GM12801 (cell line): ENCODE results near the gene NEO1.

Source experiments
- CTCF ChIP-seq: IDR thresholded peaks from one replicate; pipeline ENCODE4 v1.5.1; 2011; ENCODE audit warnings: control low read depth; ENCODE audit not compliant: insufficient read length; ENCODE audit errors: extremely low read depth

The NEO1 gene

DNA sequence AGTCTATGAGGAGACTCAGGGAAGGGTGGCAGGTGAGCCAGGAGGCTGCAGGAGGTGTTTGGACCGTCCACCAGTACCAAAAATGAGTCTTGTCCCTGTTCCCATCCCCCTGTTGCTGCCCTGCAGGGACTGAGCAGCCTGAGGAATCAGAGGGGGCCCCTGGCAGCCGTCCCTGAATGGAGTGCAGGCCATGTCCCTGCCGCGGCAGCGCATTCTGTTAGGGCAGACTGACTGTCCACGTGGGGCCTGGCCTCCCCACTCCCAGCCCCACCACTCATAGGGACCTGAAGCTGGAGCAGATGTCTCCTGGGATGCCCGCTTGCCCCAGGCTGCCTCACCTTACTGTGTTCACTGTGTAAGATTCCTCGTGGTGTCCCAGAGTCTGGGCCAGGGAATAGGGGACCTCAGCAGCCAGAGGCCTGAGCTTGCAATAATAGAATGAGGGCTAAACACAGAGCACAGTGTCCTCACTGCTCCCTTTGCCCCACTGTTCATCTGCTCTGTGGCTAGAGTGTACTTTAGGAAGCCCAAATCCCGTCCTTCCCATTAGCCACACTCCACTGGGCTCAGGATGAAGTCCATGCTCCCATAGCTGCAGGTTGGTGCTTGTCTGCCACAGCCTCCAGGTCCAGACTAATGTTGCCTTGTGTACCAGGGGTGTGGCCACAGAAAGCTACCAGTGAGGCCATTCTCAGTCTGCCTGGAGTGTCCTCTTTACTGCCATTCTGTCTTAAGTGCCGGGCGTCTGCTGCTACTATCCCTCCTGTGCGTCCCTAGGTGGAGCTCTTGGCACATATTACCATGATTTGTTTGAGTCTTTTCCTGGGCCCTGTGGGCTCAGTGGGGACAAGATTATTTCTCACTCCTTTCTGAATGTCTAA is 253.3 kb downstream of the NEO1 start:
- TF ChIP-seq CTCF = no peak

GRCh38 chr15:73308305-73308704 is 256.0 kb downstream of the NEO1 start:
- TF ChIP-seq CTCF = no peak

- TF ChIP-seq CTCF = no peak
Measured at GRCh38 chr15:73313861-73314260, 261.6 kb downstream of the NEO1 start.

DNA sequence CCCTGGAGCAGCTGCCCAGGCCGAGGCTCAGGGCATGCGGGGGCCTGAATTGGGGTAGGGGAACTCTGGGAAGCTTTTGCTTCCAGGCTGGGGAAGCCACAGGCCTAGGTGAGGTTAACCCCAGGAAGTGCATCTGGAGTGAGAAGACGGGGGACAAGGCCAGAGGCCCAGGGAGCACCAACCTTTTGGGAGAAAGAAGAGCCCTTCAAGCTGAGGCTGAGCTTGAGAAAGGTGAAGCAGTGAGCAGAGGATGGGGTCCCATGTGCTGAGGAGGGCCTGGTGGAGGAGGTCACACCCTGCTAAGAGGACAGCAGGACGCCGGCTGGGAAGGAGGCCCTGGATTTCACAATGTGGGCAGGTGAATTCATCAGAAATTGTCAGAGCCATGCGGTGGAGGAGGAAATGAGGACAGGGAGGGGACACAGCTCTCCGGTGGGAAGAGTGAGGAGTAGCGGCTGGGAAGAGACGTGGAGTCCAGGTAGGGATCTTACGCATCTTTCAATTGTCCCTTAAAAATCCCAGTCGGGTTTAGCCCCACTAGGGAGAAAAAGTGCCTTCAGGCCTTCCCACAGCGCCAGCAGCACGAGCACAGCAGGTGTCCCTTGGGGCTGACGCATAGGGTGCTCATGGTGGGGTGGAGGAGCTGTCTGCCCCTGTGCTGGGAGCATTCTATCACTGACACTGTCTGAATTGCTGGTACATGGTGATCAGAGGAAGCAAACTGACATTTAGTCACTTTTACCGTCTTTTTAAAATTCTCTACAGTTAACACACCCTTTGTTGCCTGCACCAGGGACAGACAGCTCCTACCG is 265.6 kb downstream of the NEO1 start:
- TF ChIP-seq CTCF = no peak

DNA sequence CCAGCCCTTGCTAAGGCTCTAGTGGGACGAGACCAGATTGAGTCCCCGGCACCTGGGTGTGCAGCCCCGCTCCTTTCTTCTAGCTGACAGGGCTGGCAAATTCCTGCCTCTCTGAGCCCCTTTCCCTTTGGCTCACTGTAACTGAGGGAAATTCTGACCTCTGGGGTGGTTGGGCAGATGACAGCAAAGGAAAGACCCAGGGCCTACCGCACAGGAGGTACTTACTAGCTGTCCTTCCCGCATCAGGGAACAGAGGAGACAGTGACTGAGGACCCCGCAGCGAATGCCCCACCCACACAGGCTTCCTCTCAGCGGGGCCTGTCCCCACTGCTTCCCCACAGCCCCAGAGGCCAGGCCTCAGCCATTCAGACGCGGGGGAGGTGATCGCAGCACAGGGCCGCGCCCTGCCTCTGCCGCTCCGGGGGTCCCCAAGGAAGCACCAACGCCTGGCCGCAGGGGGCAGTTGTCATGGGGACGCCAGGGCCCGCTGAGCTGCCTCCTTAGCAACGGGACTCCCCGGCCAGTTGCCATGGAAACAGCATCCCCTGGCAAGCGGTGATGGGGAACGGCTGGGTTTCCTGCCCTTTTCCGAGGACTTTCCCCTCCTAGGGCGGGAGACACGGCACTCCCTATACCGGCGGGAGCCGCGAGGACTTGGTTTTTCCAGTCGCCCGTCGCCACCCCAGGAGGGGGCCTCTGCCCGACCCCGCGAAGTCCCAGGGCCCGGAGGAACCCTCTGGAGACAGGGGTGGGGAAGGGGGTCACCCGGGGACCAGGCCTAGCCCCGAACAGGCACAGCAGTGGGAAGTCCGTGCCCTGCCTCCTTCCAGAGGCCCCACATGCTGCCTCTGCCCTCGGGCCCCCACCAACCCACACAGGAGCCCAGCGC is 266.4 kb downstream of the NEO1 start:
- TF ChIP-seq CTCF = no peak

GRCh38 chr15:73319460-73320245 is 267.4 kb downstream of the NEO1 start:
- no peak for TF ChIP-seq CTCF
